Aorta (tissue), 5 donors: Measurements from ENCODE around the gene NEK6. TPM values are rescaled to one million over a fixed set of nuclear protein-coding genes. Genes with fewer than 3 reads are reported as not detected.
"Not testable (repeated sequence)": the region's sequence is repeated elsewhere in the genome, so short reads cannot be mapped to it uniquely, and the experiment has no call there.

ENCODE experiments used
- ATAC-seq: fragments of 200-7000 bp; cut with Tn5 transposase; one replicate; pipeline ENCODE4 v1.9.1; 2022; ENCODE audit warnings: moderate library complexity; ENCODE audit not compliant: low FRiP score
- DNase-seq, 2 donors: peaks; one replicate each; pipeline ENCODE4 v3.0.0-alpha.2; 2020
- H3K27ac ChIP-seq, 2 donors: one replicate each; pipeline ENCODE4 v1.5.1; 2013; ENCODE audit warnings: low read length in 2 of 2, mild to moderate bottlenecking in 2 of 2, moderate library complexity in 2 of 2, control low read depth in 1 of 2, inconsistent platforms in 1 of 2, low read depth in 1 of 2
- H3K27me3 ChIP-seq, 2 donors: one replicate each; pipeline ENCODE4 v1.6.1; 2013; ENCODE audit warnings: control low read depth in 1 of 2, low read length in 1 of 2, mild to moderate bottlenecking in 1 of 2, moderate library complexity in 1 of 2; ENCODE audit not compliant: insufficient read depth in 2 of 2, control insufficient read depth in 1 of 2
- H3K36me3 ChIP-seq, 2 donors: one replicate each; pipeline ENCODE4 v1.6.1; 2013; ENCODE audit warnings: control low read depth in 1 of 2, low read length in 1 of 2, mild to moderate bottlenecking in 1 of 2; ENCODE audit not compliant: insufficient read depth in 2 of 2, control insufficient read depth in 1 of 2
- H3K4me1 ChIP-seq, 2 donors: one replicate each; pipeline ENCODE4 v1.6.1; 2013; ENCODE audit warnings: low read length in 2 of 2, control low read depth in 1 of 2, mild to moderate bottlenecking in 1 of 2, moderate library complexity in 1 of 2; ENCODE audit not compliant: insufficient read depth in 2 of 2, control insufficient read depth in 1 of 2
- H3K4me3 ChIP-seq, 2 donors: one replicate each; pipeline ENCODE4 v1.5.1; 2013; ENCODE audit warnings: low read length in 2 of 2, control low read depth in 1 of 2, mild to moderate bottlenecking in 1 of 2
- H3K9me3 ChIP-seq: one replicate; pipeline ENCODE4 v1.6.1; 2013; ENCODE audit warnings: mild to moderate bottlenecking, low read length; ENCODE audit not compliant: control insufficient read depth
- WGBS, 2 donors: extraction: QIAGEN DNeasy Blood & Tissue Kit; methylation state at CpG; one replicate each; pipeline ENCODE4 v1.1.7; 2013; 5-methylcytosine and 5-hydroxymethylcytosine counted together
- intact Hi-C, 2 donors: fragments of 100-400 bp; cut with DNase I; formaldehyde crosslinking; loops; one replicate each; pipeline versions ENCODE4 v1.14.2 to v1.15.0; 2022
- polyA plus RNA-seq, 2 donors: library from polyadenylated mRNA; stranded (reverse); fragments of 200-250 nt; gene quantifications; one replicate each; pipeline ENCODE4 v1.2.3, GENCODE V29; 2013
- total RNA-seq, 2 donors: library from RNA; stranded (reverse); fragmentation: NEBNext Ultra II Directional; extraction: Animal tissue kit (Norgen Biotek cat#: 25700); gene quantifications; one replicate each; pipeline ENCODE4 v1.2.1, GENCODE V29; 2021
- donor health status: healthy with polysubstance abuse.
- donor health status: Bipolar disorder and iron deficiency.
- donor health status: DM: no; HTN: no; CAD: no.
- donor health status: DM: no; HTN: no; CAD: no.
- donor health status: DM: yes; HTN: yes; CAD: no.

The NEK6 gene
- total and polyA plus RNA-seq, 4 donors: 8.2 to 72.8 (median 37.0) TPM

GRCh38 chr9:124242331-124243194 is 15.2 kb upstream of the NEK6 start:
- H3K27me3 ChIP-seq: no peaks in the 10 kb centered on the region
- DNase-seq (peak in 1 of 2 donors; percentile 70), ATAC-seq (peak; percentile 40)
- H3K9me3 ChIP-seq: no peaks in the 10 kb centered on the region
- no peaks in the 10 kb centered on the region for H3K4me1 ChIP-seq
- intact Hi-C loops: no loop called here
- H3K4me3 ChIP-seq: no peak overlapping the region
- H3K36me3 ChIP-seq: no peaks in the 10 kb centered on the region
- WGBS, 2 donors: 19 to 21% methylated on average over 24 of the region's 24 CpGs
- no peak overlapping the region for H3K27ac ChIP-seq

DNA sequence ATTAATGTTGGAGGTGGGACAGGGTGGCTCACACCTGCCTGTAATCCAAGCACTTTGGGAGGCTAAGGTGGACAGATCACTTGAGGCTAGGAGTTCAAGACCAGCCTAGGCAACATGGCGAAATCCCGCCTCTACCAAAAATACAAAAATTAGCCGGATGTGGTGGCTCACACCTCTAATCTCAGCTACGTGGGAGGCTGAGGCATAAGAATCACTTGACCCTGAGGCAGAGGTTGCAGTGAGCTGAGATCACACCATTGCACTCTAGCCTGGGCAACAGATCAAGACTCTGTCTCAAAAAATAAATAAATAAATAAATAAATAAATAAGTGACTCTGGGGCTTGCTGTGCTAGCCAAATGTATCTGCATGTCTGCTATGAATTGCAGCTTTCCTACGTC is 10.4 kb upstream of the NEK6 start:
- WGBS, 2 donors: 90 to 92% methylated on average over 5 of the region's 5 CpGs
- ATAC-seq: not testable (repeated sequence)

DNA sequence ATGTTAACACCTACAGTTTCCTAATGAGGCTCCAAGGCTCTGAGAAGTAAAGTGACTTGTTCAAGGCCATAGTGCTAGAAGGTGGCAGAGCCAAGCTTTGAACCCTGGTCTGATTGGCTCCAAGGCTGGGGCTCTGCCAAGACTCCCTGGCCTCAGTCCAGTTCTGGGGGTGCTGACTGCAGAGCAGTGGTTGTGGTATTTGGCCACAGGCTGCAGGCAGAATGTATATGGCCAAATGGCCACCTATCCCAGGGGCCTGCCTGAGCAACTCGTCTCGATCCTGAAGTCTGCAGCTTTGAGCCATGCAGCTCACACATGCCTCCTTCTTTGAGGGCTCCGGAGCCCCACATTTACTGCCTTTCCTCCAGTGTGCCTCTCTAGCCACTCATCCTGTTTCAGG is 9.7 kb upstream of the NEK6 start:
- no peak overlapping the region for H3K4me3 ChIP-seq
- no peaks in the 10 kb centered on the region for H3K27me3 ChIP-seq
- WGBS, 2 donors: 58% methylated on average over 3 of the region's 3 CpGs
- no peaks in the 10 kb centered on the region for H3K4me1 ChIP-seq
- DNase-seq: peak in 1 of 2 donors; percentile 60
- H3K36me3 ChIP-seq: no peaks in the 10 kb centered on the region
- no peak for ATAC-seq
- no peaks in the 10 kb centered on the region for H3K9me3 ChIP-seq
- intact Hi-C loops: no loop called here
- no peak overlapping the region for H3K27ac ChIP-seq

More for the DNA sequence above, 10.4 kb upstream of the NEK6 start:
- H3K4me3 ChIP-seq, DNase-seq, H3K4me1 ChIP-seq, H3K27me3 ChIP-seq, H3K9me3 ChIP-seq, H3K36me3 ChIP-seq, intact Hi-C loops, H3K27ac ChIP-seq: not testable (repeated sequence)

GRCh38 chr9:124248960-124249359 is 8.8 kb upstream of the NEK6 start:
- ATAC-seq (no peak), DNase-seq (peak in 1 of 2 donors; percentile 8)
- intact Hi-C loops: no loop called here
- no peaks in the 10 kb centered on the region for H3K4me1 ChIP-seq
- no peaks in the 10 kb centered on the region for H3K27me3 ChIP-seq
- 72 to 83% methylated on average over 4 of the region's 4 CpGs for WGBS, 2 donors
- no peaks in the 10 kb centered on the region for H3K9me3 ChIP-seq
- H3K27ac ChIP-seq: no peak overlapping the region
- H3K36me3 ChIP-seq: no peaks in the 10 kb centered on the region
- H3K4me3 ChIP-seq: no peak overlapping the region

- intact Hi-C loops: loop anchor here in 1 of 2 donors (10.0 kb wide), 1 partner anchor 126 kb away; no protein-coding TSS in a partner anchor
- peak in 1 of 2 donors; percentile 11 for DNase-seq
- H3K27ac ChIP-seq: no peak overlapping the region
- no peak for ATAC-seq
- no peaks in the 10 kb centered on the region for H3K36me3 ChIP-seq
- H3K27me3 ChIP-seq: no peaks in the 10 kb centered on the region
- no peaks in the 10 kb centered on the region for H3K9me3 ChIP-seq
- H3K4me1 ChIP-seq: no peaks in the 10 kb centered on the region
- 52 to 66% methylated on average over 4 of the region's 4 CpGs for WGBS, 2 donors
- no peak overlapping the region for H3K4me3 ChIP-seq
Measured at GRCh38 chr9:124251204-124251603, 6.5 kb upstream of the NEK6 start.

DNA sequence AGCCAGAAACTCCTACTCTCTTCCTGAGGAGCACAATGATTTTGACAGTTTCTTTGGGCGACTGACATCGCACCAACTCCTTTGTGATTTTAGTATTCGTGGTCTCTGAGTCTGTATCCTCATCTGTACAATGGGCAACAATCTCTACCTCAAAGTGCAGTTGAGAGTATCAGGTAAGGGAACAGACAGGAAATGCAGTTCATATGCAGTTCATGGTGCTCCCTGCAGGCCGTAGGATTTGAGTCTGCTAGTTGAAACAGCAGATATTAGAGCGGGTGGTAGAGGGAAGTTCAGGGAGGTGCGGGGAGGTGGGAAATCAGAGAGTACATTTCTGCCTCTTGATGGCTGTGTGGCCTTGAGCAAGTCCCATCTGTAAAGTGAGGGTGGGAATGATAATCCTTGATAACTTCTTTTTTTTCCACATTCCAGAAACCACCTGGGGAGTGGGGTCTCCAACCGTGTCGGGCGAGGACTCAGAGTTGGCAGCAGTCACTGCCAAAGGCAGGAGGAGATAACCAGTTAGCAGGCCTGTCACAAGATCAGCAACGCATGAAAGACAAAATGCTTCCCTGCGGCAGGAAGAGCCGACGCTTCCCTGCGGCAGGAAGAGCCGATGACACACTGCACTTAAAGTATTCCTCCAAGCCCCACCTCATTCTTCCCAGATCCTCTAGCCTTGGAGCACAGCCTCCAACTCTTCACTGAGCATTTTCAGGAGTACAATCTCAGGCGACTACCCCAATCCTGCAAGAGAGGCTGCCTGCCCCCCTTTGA is 6.0 kb upstream of the NEK6 start:
- Histone ChIP-seq H3K4me1 (no peaks in the 10 kb centered on the region), H3K36me3 (no peaks in the 10 kb centered on the region), H3K27ac (no peak overlapping the region), H3K27me3 (no peaks in the 10 kb centered on the region), H3K9me3 (no peaks in the 10 kb centered on the region), H3K4me3 (no peak overlapping the region)
- intact Hi-C loops: loop anchor here in 1 of 2 donors (10.0 kb wide), 1 partner anchor 127 kb away; no protein-coding TSS in a partner anchor
- DNase-seq (peak in 1 of 2 donors; percentile 62), ATAC-seq (no peak)
- 90 to 92% methylated on average over 16 of the region's 16 CpGs for WGBS, 2 donors

- not testable (repeated sequence) for ATAC-seq, H3K4me1 ChIP-seq, H3K9me3 ChIP-seq, H3K27me3 ChIP-seq, H3K36me3 ChIP-seq, H3K27ac ChIP-seq, H3K4me3 ChIP-seq
- intact Hi-C loops: loop anchor here in 1 of 2 donors (10.0 kb wide), 1 partner anchor 128 kb away; no protein-coding TSS in a partner anchor
- 96 to 97% methylated on average over 8 of the region's 8 CpGs for WGBS, 2 donors
- peak in 1 of 2 donors; percentile 14 for DNase-seq
Measured at GRCh38 chr9:124252878-124253277, 4.9 kb upstream of the NEK6 start.

- H3K4me1 ChIP-seq: no peaks in the 10 kb centered on the region
- WGBS, 2 donors: 75 to 78% methylated on average over 10 of the region's 10 CpGs
- no peaks in the 10 kb centered on the region for H3K9me3 ChIP-seq
- H3K27ac ChIP-seq: no peak overlapping the region
- ATAC-seq (no peak), DNase-seq (peak in 1 of 2 donors; percentile 46)
- no peaks in the 10 kb centered on the region for H3K27me3 ChIP-seq
- no peaks in the 10 kb centered on the region for H3K36me3 ChIP-seq
- H3K4me3 ChIP-seq: no peak overlapping the region
- intact Hi-C loops: loop anchor here in 1 of 2 donors (10.0 kb wide), 1 partner anchor 129 kb away; no protein-coding TSS in a partner anchor
Measured at GRCh38 chr9:124254261-124254682, 3.5 kb upstream of the NEK6 start.
